SK-N-SH treated with all-trans-retinoic acid at 6 μM for 48 hours (cell line): ENCODE data around the gene CBLN4.

Experiments
- ATAC-seq: fragments of 200-7000 bp; cut with Tn5 transposase; 3 replicates; pipeline ENCODE4 v1.9.1; 2020; ENCODE audit warnings: mild to moderate bottlenecking, moderate library complexity
- ARNTL ChIP-seq: fragments of 450-650 bp; formaldehyde crosslinking; IDR thresholded peaks from 2 replicates; pipeline ENCODE4 v1.5.0; 2020; ENCODE audit warnings: low read depth, mild to moderate bottlenecking, moderate library complexity, borderline replicate concordance
- BACH2 ChIP-seq: fragments of 250-450 bp; sonication (Bioruptor Pico); IDR thresholded peaks from 2 replicates; pipeline ENCODE4 v1.9.0; 2021; ENCODE audit warnings: mild to moderate bottlenecking, borderline replicate concordance
- CSDC2 ChIP-seq: fragments of 250-450 bp; sonication (Bioruptor Pico); IDR thresholded peaks from 2 replicates; pipeline ENCODE4 v1.5.0; 2020; ENCODE audit warnings: mild to moderate bottlenecking, moderate library complexity
- ESRRG ChIP-seq: fragments of 250-450 bp; sonication (Bioruptor Pico); IDR thresholded peaks from 2 replicates; pipeline ENCODE4 v1.6.1; 2021; ENCODE audit warnings: mild to moderate bottlenecking
- GLIS3 ChIP-seq: fragments of 250-450 bp; sonication (Bioruptor Pico); IDR thresholded peaks from 2 replicates; pipeline ENCODE4 v1.5.0; 2020; ENCODE audit warnings: mild to moderate bottlenecking, moderate library complexity
- ISL1 ChIP-seq: fragments of 250-450 bp; sonication (Bioruptor Pico); IDR thresholded peaks from 2 replicates; pipeline ENCODE4 v2.1.2; 2022; ENCODE audit warnings: mild to moderate bottlenecking, moderate library complexity
- OSR1 ChIP-seq: fragments of 250-450 bp; sonication (Bioruptor Pico); IDR thresholded peaks from 2 replicates; pipeline ENCODE4 v1.8.0; 2022; ENCODE audit warnings: moderate library complexity, mild to moderate bottlenecking, inconsistent platforms
- PPARA ChIP-seq: fragments of 250-450 bp; sonication (Bioruptor Pico); IDR thresholded peaks from 2 replicates; pipeline ENCODE4 v1.5.0; 2020; ENCODE audit warnings: mild to moderate bottlenecking, borderline replicate concordance
- RARB ChIP-seq: fragments of 250-450 bp; sonication (Bioruptor Pico); IDR thresholded peaks from 2 replicates; pipeline ENCODE4 v1.8.0; 2021; ENCODE audit warnings: mild to moderate bottlenecking, moderate library complexity
- SNAI2 ChIP-seq: fragments of 250-450 bp; sonication (Bioruptor Pico); IDR thresholded peaks from 2 replicates; pipeline ENCODE4 v1.5.0; 2020; ENCODE audit warnings: mild to moderate bottlenecking, moderate library complexity
- TCF4 ChIP-seq: fragments of 250-450 bp; sonication (Bioruptor Pico); IDR thresholded peaks from 2 replicates; pipeline ENCODE4 v1.8.0; 2021; ENCODE audit warnings: mild to moderate bottlenecking, moderate library complexity, borderline replicate concordance
- TOX ChIP-seq: fragments of 250-450 bp; sonication (Bioruptor Pico); IDR thresholded peaks from 2 replicates; pipeline ENCODE4 v1.8.0; 2021; ENCODE audit warnings: mild to moderate bottlenecking, moderate library complexity, borderline replicate concordance
- ZC3H10 ChIP-seq: fragments of 250-450 bp; sonication (Bioruptor Pico); IDR thresholded peaks from 2 replicates; pipeline ENCODE4 v1.5.1; 2021; ENCODE audit warnings: mild to moderate bottlenecking, moderate library complexity
- ZFP30 ChIP-seq: fragments of 450-650 bp; formaldehyde crosslinking; IDR thresholded peaks from 2 replicates; pipeline ENCODE4 v1.5.0; 2022; ENCODE audit warnings: mild to moderate bottlenecking, moderate library complexity
- ZNF70 ChIP-seq: fragments of 450-650 bp; formaldehyde crosslinking; IDR thresholded peaks from 2 replicates; pipeline ENCODE4 v1.5.0; 2020; ENCODE audit warnings: mild to moderate bottlenecking, moderate library complexity
- ZNF8 ChIP-seq: fragments of 450-650 bp; formaldehyde crosslinking; IDR thresholded peaks from 2 replicates; pipeline ENCODE4 v1.5.0; 2020; ENCODE audit warnings: mild to moderate bottlenecking, moderate library complexity
- TF ChIP-seq, protein P1 (sequence below): fragments of 250-450 bp; sonication (Bioruptor Pico); IDR thresholded peaks from 2 replicates; pipeline ENCODE4 v1.5.0; 2020; ENCODE audit warnings: mild to moderate bottlenecking, moderate library complexity
- TF ChIP-seq, protein P2 (sequence below): fragments of 250-450 bp; sonication (Bioruptor Pico); IDR thresholded peaks from 2 replicates; pipeline ENCODE4 v1.8.0; 2020; ENCODE audit warnings: mild to moderate bottlenecking, moderate library complexity, borderline replicate concordance
- TF ChIP-seq, protein P3 (sequence below): fragments of 250-450 bp; sonication (Bioruptor Pico); IDR thresholded peaks from 2 replicates; pipeline ENCODE4 v1.5.1; 2020; ENCODE audit warnings: low read depth, mild to moderate bottlenecking, moderate library complexity
- TF ChIP-seq, protein P4 (sequence below): fragments of 250-450 bp; sonication (Bioruptor Pico); IDR thresholded peaks from 2 replicates; pipeline ENCODE4 v1.8.0; 2021; ENCODE audit warnings: low read depth, mild to moderate bottlenecking, moderate library complexity, borderline replicate concordance

The CBLN4 gene

DNA sequence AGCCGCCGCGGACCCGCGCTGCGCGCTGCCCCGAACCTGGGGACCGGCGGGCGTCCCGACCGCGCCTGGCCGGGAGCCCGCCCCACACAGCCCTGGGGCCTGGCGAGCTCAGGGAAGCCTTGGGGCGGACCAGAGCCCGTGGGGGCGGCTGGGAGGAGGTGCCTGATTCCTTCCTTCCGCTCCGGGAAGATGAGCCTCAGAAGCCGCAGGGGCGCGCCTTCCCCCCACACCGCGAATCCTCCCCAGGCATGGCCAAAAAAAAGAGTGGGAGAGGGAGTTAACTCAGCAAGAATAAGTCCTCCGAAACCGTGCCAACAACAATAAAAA lies at the start of gene CBLN4:
CBLN4 (minus strand) TSS at position 131 of the 327 bp plus-strand sequence. CDS start 1,348 bp downstream, outside the sequence.
- ATAC-seq = no peak
- TF ChIP-seq ISL1 (CRISPR knock-in tag) (no peak), BACH2 (CRISPR knock-in tag) (no peak), SNAI2 (CRISPR knock-in tag) (no peak), ZC3H10 (CRISPR knock-in tag) (no peak), PPARA (no peak), ZNF8 (CRISPR knock-in tag) (no peak), TOX (CRISPR knock-in tag) (no peak)

DNA sequence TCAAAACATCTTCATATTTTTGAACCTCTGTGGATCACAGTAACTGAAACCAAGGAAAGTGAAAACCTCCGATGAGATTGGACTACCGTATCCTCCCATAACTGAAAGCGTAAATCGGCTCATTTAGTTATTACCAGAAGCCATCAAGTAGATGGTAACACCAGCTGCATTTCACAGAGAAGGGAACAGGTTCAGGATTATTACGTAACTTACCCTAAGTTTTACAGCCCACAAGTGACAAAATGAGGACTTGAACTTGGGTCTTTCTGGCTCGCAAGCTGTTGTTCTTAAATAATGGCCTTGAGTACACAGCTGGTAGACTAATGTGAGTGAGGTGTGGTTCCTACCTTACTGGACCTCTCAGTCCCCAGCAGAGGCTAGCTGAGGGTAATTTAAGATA lies 37.9 kb upstream of the CBLN4 start:
- no peak for ATAC-seq
- TF ChIP-seq, protein P1, sequence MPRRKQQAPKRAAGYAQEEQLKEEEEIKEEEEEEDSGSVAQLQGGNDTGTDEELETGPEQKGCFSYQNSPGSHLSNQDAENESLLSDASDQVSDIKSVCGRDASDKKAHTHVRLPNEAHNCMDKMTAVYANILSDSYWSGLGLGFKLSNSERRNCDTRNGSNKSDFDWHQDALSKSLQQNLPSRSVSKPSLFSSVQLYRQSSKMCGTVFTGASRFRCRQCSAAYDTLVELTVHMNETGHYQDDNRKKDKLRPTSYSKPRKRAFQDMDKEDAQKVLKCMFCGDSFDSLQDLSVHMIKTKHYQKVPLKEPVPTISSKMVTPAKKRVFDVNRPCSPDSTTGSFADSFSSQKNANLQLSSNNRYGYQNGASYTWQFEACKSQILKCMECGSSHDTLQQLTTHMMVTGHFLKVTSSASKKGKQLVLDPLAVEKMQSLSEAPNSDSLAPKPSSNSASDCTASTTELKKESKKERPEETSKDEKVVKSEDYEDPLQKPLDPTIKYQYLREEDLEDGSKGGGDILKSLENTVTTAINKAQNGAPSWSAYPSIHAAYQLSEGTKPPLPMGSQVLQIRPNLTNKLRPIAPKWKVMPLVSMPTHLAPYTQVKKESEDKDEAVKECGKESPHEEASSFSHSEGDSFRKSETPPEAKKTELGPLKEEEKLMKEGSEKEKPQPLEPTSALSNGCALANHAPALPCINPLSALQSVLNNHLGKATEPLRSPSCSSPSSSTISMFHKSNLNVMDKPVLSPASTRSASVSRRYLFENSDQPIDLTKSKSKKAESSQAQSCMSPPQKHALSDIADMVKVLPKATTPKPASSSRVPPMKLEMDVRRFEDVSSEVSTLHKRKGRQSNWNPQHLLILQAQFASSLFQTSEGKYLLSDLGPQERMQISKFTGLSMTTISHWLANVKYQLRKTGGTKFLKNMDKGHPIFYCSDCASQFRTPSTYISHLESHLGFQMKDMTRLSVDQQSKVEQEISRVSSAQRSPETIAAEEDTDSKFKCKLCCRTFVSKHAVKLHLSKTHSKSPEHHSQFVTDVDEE = no peak
- TF ChIP-seq ISL1 (CRISPR knock-in tag) (no peak), SNAI2 (CRISPR knock-in tag) (no peak), RARB (CRISPR knock-in tag) (no peak), TOX (CRISPR knock-in tag) (no peak), ARNTL (no peak), OSR1 (CRISPR knock-in tag) (no peak), GLIS3 (CRISPR knock-in tag) (no peak)
- TF ChIP-seq, protein P2, sequence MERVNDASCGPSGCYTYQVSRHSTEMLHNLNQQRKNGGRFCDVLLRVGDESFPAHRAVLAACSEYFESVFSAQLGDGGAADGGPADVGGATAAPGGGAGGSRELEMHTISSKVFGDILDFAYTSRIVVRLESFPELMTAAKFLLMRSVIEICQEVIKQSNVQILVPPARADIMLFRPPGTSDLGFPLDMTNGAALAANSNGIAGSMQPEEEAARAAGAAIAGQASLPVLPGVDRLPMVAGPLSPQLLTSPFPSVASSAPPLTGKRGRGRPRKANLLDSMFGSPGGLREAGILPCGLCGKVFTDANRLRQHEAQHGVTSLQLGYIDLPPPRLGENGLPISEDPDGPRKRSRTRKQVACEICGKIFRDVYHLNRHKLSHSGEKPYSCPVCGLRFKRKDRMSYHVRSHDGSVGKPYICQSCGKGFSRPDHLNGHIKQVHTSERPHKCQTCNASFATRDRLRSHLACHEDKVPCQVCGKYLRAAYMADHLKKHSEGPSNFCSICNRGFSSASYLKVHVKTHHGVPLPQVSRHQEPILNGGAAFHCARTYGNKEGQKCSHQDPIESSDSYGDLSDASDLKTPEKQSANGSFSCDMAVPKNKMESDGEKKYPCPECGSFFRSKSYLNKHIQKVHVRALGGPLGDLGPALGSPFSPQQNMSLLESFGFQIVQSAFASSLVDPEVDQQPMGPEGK (CRISPR knock-in tag) = no peak
- TF ChIP-seq, protein P3, sequence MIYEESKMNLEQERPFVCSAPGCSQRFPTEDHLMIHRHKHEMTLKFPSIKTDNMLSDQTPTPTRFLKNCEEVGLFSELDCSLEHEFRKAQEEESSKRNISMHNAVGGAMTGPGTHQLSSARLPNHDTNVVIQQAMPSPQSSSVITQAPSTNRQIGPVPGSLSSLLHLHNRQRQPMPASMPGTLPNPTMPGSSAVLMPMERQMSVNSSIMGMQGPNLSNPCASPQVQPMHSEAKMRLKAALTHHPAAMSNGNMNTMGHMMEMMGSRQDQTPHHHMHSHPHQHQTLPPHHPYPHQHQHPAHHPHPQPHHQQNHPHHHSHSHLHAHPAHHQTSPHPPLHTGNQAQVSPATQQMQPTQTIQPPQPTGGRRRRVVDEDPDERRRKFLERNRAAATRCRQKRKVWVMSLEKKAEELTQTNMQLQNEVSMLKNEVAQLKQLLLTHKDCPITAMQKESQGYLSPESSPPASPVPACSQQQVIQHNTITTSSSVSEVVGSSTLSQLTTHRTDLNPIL (CRISPR knock-in tag) = no peak

DNA sequence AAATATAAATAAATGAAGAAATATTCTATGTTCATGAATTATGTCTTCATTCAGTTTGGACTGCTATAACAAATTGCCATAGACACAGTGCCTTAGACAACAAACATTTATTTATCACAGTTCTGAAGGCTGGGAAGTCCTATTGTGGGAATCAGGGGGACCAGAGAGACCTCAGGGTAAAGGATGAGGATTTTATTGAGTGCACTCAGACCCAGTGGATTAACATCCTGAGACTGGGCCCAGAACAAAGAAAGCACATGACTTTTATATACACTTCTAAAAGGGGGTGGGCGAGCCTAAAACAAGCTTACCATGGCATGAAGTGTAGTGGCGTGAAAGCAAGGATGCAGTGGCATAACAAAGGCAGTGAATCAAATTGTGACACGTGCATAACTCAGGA lies 26.9 kb upstream of the CBLN4 start:
- ATAC-seq = no peak
- TF ChIP-seq GLIS3 (CRISPR knock-in tag) (no peak), ZC3H10 (CRISPR knock-in tag) (no peak)
- TF ChIP-seq, protein P2 (CRISPR knock-in tag) = no peak
- TF ChIP-seq, all 23 proteins: peak for 0

DNA sequence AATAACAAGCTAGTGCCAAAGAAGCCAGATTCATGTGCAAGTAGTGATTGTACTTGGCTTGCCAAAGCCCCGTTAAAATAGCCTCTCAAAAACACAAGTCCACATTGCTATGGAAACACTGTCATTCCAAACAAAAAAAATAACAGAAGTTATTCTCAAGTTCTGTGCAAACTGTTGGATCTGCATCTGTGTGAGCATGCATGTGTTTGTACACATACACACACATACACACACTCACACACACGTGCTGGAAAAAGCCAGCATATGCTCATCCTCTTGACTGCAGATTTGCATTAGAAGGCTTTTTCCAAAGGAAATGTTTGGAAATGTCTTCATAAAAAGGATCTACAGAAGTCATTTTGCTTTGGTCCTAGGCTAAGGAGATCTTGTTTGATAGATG lies 13.4 kb upstream of the CBLN4 start:
- ATAC-seq = no peak
- TF ChIP-seq, protein P3 (CRISPR knock-in tag) = no peak
- TF ChIP-seq RARB (CRISPR knock-in tag) (no peak), ISL1 (CRISPR knock-in tag) (no peak), ESRRG (CRISPR knock-in tag) (no peak), GLIS3 (CRISPR knock-in tag) (no peak), BACH2 (CRISPR knock-in tag) (no peak), TCF4 (CRISPR knock-in tag) (no peak), CSDC2 (CRISPR knock-in tag) (no peak), ZFP30 (CRISPR knock-in tag) (no peak), PPARA (no peak), ZNF8 (CRISPR knock-in tag) (no peak), SNAI2 (CRISPR knock-in tag) (no peak), OSR1 (CRISPR knock-in tag) (no peak), ZNF70 (CRISPR knock-in tag) (no peak)
- TF ChIP-seq, protein P4, sequence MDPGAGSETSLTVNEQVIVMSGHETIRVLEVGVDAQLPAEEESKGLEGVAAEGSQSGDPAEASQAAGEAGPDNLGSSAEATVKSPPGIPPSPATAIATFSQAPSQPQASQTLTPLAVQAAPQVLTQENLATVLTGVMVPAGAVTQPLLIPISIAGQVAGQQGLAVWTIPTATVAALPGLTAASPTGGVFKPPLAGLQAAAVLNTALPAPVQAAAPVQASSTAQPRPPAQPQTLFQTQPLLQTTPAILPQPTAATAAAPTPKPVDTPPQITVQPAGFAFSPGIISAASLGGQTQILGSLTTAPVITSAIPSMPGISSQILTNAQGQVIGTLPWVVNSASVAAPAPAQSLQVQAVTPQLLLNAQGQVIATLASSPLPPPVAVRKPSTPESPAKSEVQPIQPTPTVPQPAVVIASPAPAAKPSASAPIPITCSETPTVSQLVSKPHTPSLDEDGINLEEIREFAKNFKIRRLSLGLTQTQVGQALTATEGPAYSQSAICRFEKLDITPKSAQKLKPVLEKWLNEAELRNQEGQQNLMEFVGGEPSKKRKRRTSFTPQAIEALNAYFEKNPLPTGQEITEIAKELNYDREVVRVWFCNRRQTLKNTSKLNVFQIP (CRISPR knock-in tag) = no peak
